ENCODE data around the gene YTHDF1.

YTHDF1 gene

GRCh38 chr20:63182425-63182824 lies 33.5 kb downstream of the YTHDF1 start:
- DNase-seq: no peak

DNA sequence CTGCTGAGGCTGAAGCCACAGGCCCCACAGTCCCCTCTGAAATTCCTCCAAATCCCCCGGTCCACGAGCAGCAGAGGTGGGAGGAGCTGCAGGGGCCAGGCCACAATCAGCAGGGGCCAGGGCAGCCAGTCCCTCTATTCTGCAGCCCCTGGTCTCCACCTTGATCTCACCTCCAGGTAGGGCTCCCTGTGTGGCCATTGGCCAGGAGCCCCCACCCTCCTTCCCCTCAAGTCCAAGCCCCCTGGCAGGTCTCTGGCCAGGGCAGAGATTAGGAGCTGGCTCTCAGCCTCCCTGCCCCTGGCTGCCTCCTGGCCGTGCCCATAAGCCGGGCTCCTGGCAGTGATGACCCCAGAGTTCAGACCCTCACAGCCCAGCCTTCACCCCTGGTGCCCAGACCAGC lies 34.7 kb downstream of the YTHDF1 start:
- DNase-seq: no peak

GRCh38 chr20:63180569-63181185 lies 35.3 kb downstream of the YTHDF1 start:
- DNase-seq: no peak

DNA sequence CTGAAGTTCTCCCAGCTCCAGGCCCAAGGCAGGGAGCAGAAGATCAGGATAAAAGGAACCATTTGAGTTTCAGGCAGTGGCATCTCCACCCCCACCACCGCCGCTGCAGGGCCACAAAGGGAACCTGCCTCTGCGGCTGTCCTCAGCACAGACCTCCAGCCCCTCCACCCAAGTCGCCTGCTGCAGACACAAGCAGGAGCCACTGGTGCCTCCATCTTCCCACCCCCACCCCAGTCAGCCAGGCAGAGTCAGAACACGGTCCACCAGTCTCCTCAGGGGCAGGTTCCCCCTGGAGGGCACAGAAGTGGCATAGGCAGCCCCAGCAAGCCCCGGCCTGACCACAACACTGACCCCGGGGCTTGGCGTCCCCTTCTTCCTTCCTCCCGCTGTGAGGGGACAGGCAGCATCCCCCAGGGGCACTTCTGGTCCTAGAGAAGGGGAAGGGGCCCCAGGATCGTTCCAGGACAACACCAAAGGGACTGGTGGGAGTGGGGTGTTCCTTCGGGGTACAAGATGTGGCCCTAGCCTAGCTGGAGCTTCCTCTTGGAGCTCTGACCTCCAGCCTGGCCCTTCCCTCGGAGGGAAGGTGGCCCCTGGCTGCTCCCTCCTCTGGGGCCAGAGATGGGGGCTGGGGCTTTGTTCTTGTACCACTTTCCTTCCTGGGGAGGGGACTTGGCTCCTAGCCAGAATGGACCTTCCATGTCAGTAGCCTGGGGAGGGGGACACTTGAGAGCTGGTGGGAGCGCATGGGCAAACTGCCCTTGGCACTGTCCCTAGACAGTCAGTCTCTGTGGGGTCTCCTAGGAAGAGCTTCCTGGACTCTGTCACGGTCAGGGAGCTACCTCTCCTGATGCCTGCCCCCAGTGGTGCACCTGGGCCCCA lies 36.0 kb downstream of the YTHDF1 start:
- DNase-seq: no peak

- DNase-seq: peak; percentile 70
Measured at GRCh38 chr20:63178889-63179686, 36.8 kb downstream of the YTHDF1 start.

DNA sequence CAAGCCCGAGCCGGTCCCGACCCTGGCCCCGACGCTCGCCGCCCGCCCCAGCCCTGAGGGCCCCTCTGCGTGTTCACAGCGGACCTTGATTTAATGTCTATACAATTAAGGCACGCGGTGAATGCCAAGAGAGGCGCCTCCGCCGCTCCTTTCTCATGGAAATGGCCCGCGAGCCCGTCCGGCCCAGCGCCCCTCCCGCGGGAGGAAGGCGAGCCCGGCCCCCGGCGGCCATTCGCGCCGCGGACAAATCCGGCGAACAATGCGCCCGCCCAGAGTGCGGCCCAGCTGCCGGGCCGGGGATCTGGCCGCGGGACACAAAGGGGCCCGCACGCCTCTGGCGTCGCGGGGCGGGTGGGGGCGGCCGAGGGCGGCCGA lies 37.5 kb downstream of the YTHDF1 start:
- no peak for DNase-seq

DNA sequence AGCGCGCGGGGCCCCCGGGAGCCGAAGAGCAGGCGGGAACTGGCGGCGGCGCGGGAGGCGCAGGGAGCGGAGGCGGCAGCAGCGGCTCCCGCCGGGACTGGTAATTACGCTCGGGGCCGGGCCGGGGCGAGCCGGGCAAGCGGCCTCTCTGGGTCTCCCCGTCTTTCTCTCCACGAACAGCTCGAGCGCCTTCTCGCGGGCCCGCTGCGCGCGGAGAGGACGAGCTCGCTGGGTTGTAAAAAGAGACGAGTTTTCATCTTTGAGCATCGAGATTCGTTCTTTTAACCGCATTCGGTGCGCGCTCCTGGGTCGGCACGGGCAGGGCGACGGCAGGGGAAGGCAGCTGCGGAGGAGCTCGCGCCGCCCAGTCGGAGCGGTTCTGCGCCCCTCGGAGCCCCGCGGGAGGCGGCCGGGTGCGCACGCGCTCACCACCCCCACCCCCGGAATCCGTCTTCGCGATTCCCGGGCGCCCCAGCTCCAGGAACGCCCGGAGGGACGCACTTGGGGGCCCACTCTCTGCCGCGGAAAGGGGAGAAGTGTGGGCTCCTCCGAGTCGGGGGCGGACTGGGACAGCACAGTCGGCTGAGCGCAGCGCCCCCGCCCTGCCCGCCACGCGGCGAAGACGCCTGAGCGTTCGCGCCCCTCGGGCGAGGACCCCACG lies 38.0 kb downstream of the YTHDF1 start:
- DNase-seq: no peak

DNA sequence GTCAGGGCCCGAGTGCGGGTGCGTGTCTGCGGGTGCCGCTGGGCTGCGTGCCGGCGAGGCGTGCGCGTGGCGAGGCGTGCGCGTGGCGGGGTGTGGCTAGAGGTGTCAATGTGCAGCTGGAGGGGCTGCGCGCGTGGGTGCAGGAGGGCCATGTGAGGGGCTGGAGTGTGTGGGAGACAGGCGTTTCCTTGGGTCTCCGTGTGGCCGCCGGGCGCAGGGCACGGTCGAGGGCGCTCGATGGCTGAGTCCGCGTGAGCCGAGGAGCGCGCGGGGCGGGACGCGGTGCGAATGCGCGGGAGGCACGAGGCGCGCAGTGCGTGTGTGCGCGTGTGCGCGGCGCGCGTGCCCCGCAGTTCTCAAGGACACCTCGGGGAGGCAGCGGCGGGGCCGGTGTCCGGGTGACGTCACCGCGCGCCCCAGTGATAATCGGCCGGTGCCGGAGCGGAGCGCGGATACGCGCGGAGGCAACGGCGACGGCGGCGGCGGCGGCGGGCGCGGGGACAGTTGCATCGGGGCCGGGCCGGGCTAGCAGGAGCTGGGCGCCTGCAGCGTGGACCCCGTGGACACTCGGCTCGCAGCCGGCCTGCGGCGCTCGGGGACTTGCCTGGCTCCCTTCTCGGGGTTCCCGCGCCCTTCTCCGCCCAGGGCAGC lies 38.7 kb downstream of the YTHDF1 start:
- no peak for DNase-seq

GRCh38 chr20:63176427-63177133 lies 39.4 kb downstream of the YTHDF1 start:
- DNase-seq: no peak

DNA sequence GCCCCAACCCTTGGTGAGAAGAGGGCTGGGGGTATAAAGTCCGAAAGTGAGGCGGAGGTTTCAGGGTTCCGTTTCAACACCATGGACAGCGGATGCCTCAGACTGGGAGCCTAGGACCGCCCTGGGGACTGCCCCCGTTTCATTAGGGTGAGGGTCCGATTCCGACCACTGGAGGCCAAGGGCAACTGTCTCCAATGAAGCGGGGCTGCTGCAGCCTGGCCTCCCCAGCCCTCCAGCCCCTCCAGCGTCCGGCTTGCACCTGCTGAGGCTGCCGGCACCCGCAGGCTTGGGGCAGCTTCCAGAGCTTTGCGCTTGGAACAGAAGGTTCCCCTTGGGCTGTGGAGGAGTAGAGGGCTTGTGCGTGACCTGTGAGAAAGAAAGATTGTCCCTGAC lies 39.9 kb downstream of the YTHDF1 start:
- DNase-seq: no peak

- DNase-seq: no peak
Measured at GRCh38 chr20:63175038-63175895, 40.7 kb downstream of the YTHDF1 start.

- no peak for DNase-seq
Measured at GRCh38 chr20:63174309-63175037, 41.5 kb downstream of the YTHDF1 start.

GRCh38 chr20:63173552-63174191 lies 42.3 kb downstream of the YTHDF1 start:
- DNase-seq: no peak

- no peak for DNase-seq
Measured at GRCh38 chr20:63172726-63173125, 43.2 kb downstream of the YTHDF1 start.

DNA sequence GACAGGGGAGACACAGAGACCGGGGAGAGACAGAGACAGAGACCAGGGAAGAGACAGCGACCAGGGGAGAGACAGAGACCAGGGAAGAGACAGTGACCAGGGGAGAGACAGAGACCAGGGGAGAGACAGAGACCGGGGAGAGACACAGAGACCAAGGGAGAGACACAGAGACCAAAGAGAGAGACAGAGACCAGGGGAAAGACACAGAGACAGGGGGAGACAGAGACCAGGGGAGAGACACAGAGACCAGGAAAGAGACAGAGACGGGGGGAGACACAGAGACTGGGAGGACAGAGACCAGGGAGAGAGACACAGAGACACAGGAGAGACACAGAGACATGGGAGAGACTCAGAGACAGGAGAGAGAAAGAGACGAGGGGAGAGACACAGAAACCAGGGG lies 43.9 kb downstream of the YTHDF1 start:
- DNase-seq: no peak

GRCh38 chr20:63169681-63170080 lies 46.2 kb downstream of the YTHDF1 start:
- no peak for DNase-seq

DNA sequence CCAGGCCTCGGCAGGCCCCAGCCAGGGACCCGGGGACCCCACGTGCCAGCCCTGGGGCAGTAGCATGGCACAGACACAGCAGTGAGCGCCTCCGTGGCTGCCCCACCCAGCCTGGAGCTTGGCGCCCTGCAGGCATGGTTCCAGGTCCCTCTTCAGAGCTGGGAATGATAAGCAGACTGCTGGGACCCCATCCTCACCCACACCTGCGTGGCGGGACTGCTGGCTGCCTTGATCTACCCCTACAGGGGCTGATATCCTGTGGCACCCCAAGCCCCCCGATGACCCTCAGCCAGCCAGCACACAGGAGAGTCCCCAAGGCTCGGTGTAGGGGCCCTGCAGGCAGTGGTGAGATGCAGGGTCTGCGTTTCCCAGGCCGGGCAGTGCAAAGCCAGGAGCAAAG lies 47.1 kb downstream of the YTHDF1 start:
- DNase-seq: no peak

DNA sequence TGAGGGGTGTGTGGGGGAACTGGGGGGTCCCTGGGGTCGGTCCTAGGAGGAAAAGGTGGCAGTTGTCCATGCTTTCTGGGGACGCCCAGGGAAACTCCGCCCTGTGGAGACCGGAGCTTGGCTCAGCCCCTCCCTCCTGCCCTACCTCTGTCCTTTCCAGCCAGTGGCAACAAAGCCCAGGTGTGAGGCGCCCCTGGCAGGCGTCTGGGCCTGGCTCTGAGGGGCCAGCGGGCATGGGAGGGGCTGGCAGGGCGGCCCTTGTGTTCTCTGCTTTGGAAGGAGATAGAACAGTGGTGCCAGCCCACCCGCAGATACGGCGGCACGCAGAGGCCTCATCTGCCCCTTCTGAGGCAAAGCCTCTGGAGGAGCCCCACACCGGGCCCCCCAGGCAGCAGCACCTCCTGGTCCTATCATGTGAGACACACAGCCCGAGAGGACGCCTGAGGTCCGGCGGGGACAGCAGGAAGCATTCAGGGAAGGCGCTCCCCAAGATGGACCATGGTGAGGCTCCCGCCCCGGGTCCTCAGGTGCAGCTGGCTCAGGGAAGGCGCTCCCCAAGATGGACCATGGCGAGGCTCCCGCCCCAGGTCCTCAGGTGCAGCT lies 47.9 kb downstream of the YTHDF1 start:
- no peak for DNase-seq

Data from CD4-positive, alpha-beta T cell treated with Interleukin-17A for 1 hour (primary cell).